AG04450 (cell line): ENCODE results near the gene CEMIP2. TPM values are rescaled to one million over a fixed set of nuclear protein-coding genes. Genes with fewer than 3 reads are reported as not detected.

Source experiments
- CTCF ChIA-PET: fragments of 300-600, 350-600 bp; formaldehyde crosslinking; extraction: SDS; loops from one replicate; lab custom pipeline; 2022; ENCODE audit warnings: antibody characterized with exemption, inconsistent platforms; lab: Charles Lee
- POLR2A ChIA-PET: fragments of 350-600 bp; formaldehyde crosslinking; extraction: SDS; loops from one replicate; lab custom pipeline; 2021; ENCODE audit warnings: antibody characterized with exemption, inconsistent platforms; lab: Yijun Ruan, JAX
- DNase-seq: peaks from one replicate; pipeline ENCODE4 v3.0.0-alpha.2; 2011; ENCODE audit warnings: low read depth, low spot score
- H3K27ac ChIP-seq: one replicate; pipeline ENCODE4 v1.5.1; 2012; ENCODE audit warnings: low read depth, low read length, control low read depth
- H3K27me3 ChIP-seq: one replicate; pipeline ENCODE4 v1.6.0; 2012; ENCODE audit warnings: low read length; ENCODE audit not compliant: control insufficient read depth, insufficient read depth
- H3K4me3 ChIP-seq: 2 replicates; pipeline ENCODE4 v1.5.1; 2011; ENCODE audit warnings: mild to moderate bottlenecking, low read depth, low read length, control low read depth
- H3K9me3 ChIP-seq: 2 replicates; pipeline ENCODE4 v1.5.1; 2012; ENCODE audit warnings: low read length; ENCODE audit not compliant: control insufficient read depth, insufficient read depth
- polyA plus RNA-seq: library from polyadenylated mRNA; depleted of rRNA; stranded (reverse); fragments of >200 nt; gene quantifications from 2 replicates; pipeline ENCODE4 v1.2.3, GENCODE V29; 2011
- TF ChIP-seq, protein P1 (sequence below): IDR thresholded peaks from 2 replicates; pipeline ENCODE4 v1.5.1; 2011; ENCODE audit warnings: low read depth, low read length, control low read depth, inconsistent platforms

The CEMIP2 gene
- polyA plus RNA-seq, 1 experiment, result 54.4 TPM

DNA sequence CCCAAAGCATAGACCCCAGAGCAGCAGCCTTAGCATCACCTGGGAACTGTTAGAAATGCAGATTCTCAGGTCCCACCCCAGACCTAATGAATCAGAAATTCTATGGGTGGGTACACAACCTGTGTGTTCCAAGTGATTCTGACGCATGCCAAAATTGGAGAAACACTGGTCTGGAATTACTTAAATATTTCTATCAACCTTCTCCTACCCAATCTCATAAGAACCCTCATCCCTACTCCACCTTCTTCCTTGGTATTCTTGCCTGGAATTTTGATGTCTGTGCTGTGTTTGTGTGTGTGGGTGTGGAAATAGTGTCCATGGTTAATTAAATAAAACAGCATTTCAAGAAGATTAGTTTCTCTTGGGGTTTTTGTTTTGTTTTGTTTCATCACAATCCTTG is 111.8 kb downstream of the CEMIP2 start:
- TF ChIP-seq, protein P1, sequence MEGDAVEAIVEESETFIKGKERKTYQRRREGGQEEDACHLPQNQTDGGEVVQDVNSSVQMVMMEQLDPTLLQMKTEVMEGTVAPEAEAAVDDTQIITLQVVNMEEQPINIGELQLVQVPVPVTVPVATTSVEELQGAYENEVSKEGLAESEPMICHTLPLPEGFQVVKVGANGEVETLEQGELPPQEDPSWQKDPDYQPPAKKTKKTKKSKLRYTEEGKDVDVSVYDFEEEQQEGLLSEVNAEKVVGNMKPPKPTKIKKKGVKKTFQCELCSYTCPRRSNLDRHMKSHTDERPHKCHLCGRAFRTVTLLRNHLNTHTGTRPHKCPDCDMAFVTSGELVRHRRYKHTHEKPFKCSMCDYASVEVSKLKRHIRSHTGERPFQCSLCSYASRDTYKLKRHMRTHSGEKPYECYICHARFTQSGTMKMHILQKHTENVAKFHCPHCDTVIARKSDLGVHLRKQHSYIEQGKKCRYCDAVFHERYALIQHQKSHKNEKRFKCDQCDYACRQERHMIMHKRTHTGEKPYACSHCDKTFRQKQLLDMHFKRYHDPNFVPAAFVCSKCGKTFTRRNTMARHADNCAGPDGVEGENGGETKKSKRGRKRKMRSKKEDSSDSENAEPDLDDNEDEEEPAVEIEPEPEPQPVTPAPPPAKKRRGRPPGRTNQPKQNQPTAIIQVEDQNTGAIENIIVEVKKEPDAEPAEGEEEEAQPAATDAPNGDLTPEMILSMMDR, result no peak
- DNase-seq, result no peak
- H3K27me3 ChIP-seq, result no peaks in the 10 kb centered on the region
- H3K9me3 ChIP-seq, result no peaks in the 10 kb centered on the region
- H3K4me3 ChIP-seq, result no peak overlapping the region
- CTCF ChIA-PET, result interaction anchor here (1.4 kb wide), 2 partner anchors 9 to 52 kb away, joined by 3 to 5 read pairs; no protein-coding TSS in a partner anchor
- POLR2A ChIA-PET, result no interaction called here
- H3K27ac ChIP-seq, result no peak overlapping the region

DNA sequence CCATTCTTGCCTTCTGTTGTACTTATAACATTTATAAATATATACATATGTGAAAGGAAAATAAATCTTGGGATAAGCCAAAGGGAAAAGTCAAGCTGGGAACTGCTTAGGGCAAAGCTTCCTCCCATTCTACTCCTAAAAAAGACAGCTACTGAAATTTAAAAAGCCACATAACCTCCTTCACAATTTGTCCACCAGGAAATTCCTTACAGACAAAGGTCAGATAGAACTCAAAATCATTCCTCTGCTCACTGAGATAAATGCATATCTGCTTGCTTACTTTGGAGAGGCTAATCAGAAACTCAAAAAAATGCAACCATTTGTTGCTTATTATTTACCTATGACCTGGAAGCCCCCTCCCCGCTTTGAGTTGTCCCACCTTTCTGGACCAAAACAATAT is 112.5 kb downstream of the CEMIP2 start:
- no peaks in the 10 kb centered on the region for H3K9me3 ChIP-seq
- no peak for DNase-seq
- H3K4me3 ChIP-seq, result no peak overlapping the region
- TF ChIP-seq, protein P1, result no peak
- no peaks in the 10 kb centered on the region for H3K27me3 ChIP-seq
- no peak overlapping the region for H3K27ac ChIP-seq
- ChIA-PET POLR2A (no interaction called here), CTCF (interaction anchor here (1.4 kb wide), 2 partner anchors 9 to 51 kb away, joined by 3 to 5 read pairs; no protein-coding TSS in a partner anchor)

DNA sequence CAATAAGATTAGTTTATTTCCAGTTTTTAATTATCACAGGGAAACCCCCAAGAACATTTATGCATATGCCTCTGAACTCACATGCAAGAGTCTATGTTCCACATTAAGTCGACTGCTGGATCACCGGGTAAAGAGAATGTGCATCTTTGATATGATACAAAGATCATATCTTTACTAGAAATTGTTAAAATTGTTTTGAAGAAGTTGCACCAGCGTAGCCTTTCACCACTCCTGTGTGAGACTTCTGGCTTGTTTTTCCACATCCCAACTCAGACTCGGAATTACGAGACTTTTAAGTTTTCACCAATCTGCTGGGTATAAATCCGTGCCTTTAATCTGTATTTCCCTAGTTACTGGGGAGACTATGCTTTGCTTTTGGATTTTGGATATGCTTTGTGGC is 113.2 kb downstream of the CEMIP2 start:
- Histone ChIP-seq H3K4me3 (no peak overlapping the region), H3K9me3 (no peaks in the 10 kb centered on the region), H3K27me3 (no peaks in the 10 kb centered on the region), H3K27ac (no peak overlapping the region)
- ChIA-PET POLR2A (no interaction called here), CTCF (interaction anchor here (1.2 to 1.4 kb wide), 3 partner anchors 8 to 51 kb away, joined by 3 to 5 read pairs (median 5); no protein-coding TSS in a partner anchor)
- DNase-seq, result no peak
- TF ChIP-seq, protein P1, result no peak

DNA sequence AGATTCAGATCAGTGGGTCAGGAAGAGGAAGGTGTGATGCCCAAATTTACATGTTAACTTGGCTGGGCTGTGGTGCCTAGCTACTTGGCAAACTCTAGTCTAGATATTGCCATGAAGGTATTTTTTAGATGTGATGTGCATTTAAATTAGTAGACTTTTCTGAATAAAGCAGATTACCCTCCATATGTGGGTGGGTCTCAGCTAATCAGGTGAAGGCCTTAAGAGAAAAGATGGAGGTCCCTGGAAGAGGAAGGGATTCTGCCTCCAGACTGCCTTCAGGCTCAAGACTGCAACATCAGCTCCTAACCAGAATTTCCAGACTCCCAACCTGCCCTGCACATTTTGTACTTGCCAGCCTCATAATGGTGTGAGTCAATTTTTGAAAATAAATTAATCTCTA is 115.8 kb downstream of the CEMIP2 start:
- Histone ChIP-seq H3K9me3 (no peaks in the 10 kb centered on the region), H3K27me3 (no peaks in the 10 kb centered on the region), H3K27ac (no peak overlapping the region), H3K4me3 (no peak overlapping the region)
- TF ChIP-seq, protein P1, result no peak
- POLR2A ChIA-PET, result no interaction called here
- no peak for DNase-seq
- CTCF ChIA-PET, result no interaction called here

DNA sequence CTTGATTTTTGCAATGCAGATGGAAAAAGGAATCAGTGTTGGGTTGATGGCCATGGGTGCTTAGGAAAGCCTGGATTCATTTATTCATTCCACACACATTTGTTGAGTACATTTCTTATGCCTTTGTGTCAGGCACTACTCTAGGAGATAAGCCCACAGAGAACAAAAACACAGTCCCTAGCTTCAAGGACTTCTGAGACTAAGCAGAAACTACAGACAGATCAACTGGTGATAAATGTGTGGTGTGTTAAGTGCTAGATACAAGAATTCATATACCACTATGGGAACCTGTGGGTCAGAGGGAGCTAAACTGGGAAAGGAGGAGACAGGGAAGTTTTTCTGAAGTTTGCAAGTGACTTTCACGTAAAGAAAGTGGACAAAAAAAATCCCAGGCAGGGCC is 119.9 kb downstream of the CEMIP2 start:
- Histone ChIP-seq H3K4me3 (no peak overlapping the region), H3K27ac (no peak overlapping the region), H3K27me3 (no peaks in the 10 kb centered on the region), H3K9me3 (no peaks in the 10 kb centered on the region)
- DNase-seq, result no peak
- TF ChIP-seq, protein P1, result no peak
- ChIA-PET CTCF (interaction anchor here (2.0 kb wide), 1 partner anchor 159 kb away, joined by 8 read pairs; no protein-coding TSS in a partner anchor), POLR2A (interaction anchor here (0.7 kb wide), 1 partner anchor 262 kb away, joined by 6 read pairs; the partner anchor contains the start of gene ABHD17B)
